Pons (tissue), 1 donor: ENCODE data around the gene NPFF.
"Not testable (repeated sequence)": the region's sequence is repeated elsewhere in the genome, so short reads cannot be mapped to it uniquely, and the experiment has no call there.

Source experiments
- DNase-seq: peaks from one replicate; pipeline ENCODE4 v3.0.0-alpha.2; 2016; ENCODE audit warnings: low spot score

NPFF gene

DNA sequence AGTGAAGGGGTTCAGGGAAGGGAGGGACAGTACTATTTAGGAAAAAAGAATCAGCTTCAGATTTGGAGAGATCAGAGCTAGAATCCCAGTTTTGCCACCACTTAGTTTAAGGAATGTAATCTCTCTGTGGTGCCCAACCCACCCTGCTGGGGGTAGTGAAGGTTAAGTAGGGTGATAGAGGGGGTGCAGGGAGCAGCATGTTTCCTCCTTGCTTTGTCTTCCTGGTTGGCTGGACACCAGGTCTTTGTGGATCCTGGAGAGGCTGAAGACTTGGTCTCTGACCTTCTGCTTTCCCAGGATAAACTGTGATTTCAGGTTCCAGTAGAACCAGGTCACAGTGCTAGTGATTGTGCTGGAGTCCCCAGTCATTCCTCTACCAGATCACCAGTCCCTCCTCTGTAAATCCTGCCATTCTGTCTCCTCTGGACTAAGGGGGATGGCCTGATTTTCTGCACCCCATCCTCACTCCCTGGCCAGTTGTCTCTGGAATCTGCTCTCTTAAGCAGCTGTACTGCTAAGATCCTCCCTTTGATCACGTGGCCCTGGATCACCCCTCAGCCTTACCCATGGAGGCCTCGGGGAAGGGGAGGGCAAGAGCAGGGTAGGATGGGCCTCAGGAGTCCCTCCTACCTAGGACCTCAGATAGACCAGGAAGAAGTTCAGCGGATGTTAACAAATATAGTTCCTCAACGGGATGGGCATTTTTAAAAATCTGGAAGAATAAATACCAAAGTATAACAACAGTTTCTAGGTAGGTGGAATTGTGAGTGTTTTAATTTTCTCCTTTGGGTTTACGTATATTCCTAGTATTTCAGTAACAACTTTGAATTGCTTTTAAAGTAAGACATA lies 11.2 kb downstream of the NPFF start:
- peak; percentile 64 for DNase-seq

GRCh38 chr12:53493610-53494391 lies 13.5 kb downstream of the NPFF start:
- no peak for DNase-seq

- DNase-seq = peak; percentile 92
Measured at GRCh38 chr12:53492830-53493609, 14.3 kb downstream of the NPFF start.

DNA sequence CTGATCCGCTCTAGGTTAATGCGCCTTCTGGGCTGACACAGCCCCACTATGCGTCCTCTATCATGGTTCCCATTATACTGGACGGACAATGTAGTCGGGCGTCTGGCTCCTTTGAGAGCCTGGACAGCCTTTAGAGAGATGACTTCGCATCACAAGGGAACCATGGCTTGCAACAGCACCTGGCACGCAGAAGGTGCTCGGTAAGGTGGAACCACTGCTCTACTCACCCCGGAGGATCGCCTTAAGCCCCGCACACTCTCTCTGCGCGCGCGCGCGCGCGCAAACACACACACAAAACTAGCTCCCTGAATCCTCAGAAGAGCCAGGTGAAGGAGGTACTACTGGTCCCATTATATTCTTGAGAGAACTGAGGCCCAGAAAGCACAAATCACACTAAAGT lies 15.1 kb downstream of the NPFF start:
- no peak for DNase-seq

DNA sequence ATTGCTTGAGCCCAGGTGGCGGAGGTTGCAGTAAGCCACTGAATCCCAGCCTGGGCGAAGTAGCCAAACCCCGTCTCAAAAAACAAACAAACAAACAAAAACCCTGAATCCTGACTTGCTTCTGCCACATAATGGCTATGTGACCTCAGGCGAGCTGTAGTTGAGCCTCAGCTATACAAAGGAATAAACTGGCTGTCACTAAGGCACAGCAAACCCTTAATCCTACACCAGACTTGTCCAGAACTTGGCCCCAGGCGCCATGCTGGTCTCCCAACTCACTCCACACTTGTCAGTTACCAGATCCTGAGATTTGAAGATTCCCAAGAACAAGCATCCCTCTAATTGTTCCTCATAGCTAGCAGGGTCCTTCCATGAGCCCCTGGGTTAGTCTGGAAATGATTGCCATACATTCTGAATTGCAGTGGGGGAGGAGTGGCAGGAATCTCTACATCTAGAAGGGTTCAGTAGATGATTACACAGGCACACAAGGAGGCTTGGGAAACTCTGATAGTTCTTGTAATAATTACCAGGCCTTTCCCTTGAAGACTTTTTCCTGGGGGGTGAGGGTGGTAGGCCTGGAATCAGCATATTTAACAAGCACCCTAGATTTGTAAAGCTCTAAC lies 17.9 kb downstream of the NPFF start:
- DNase-seq = no peak

DNA sequence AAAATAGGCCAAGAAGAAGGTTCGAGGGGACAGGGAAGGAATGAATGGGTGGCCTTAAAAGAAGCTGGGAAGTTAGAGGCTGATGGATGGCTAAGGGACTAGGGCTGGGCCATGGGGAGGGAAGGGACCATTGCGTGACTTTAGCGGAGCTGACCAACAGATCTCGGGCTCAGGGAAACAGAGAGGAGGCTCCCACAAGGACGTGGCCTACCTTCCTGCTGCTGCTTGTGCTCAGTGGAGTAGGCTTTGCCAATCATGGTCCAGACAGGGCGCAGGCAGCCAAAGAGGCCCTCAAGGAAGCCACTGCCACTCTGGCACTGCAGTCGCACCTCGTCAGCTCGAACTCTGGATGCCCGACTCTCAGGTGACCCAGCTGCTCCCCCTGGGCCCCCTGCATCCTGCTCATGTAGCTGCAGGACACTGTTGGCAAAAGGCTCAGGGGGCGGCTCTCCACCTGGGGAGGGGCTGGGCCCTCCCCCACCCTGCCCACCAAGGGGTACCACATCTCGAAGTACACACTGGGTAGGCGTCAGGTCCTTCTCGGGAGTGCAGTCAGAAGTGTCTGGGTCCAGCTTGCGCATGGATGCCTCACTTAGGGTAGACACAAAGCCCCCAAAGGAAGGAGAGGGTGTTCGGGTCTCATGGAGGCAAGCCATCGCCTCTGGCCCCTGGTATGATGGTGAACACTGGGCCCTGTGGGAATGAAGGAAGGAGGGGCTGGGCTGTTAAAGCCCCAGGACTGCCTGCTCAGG lies 20.4 kb downstream of the NPFF start:
- no peak for DNase-seq

DNA sequence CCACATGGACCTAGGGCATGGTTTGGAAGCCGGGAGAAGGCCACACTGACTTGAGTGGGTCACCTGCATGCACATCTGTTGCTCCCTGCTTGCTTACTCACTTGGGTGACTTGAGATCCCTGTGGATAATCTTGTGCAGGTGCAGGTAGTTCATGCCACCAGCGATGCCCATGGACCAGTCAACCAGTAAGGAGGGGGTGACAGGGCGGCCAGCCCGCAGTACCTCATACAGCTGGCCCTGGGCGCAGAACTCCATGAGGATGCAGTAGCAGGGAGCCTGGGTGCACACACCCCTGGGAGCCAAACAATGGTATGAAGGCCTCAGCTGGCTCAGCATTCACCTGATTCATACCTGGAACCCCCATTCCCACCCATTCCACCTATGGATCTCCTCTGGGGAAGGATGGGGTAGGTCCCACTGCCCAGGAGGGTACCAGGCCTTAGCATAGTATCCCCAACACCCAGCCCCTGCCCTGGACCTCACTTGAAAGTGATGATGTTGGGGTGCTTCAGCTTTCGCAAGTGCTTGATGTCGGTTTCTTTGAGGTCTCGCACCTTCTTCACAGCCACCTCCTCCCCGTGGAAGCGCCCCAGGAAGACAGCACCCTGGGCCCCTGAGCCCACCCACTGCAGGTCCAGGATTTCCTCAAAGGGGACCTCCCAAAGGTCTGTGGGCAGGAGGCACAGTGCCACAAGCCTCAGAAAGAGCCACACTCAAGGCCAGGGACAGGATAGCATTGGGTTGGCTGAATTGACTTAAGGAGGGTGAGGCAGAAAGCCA lies 21.1 kb downstream of the NPFF start:
- no peak for DNase-seq

DNA sequence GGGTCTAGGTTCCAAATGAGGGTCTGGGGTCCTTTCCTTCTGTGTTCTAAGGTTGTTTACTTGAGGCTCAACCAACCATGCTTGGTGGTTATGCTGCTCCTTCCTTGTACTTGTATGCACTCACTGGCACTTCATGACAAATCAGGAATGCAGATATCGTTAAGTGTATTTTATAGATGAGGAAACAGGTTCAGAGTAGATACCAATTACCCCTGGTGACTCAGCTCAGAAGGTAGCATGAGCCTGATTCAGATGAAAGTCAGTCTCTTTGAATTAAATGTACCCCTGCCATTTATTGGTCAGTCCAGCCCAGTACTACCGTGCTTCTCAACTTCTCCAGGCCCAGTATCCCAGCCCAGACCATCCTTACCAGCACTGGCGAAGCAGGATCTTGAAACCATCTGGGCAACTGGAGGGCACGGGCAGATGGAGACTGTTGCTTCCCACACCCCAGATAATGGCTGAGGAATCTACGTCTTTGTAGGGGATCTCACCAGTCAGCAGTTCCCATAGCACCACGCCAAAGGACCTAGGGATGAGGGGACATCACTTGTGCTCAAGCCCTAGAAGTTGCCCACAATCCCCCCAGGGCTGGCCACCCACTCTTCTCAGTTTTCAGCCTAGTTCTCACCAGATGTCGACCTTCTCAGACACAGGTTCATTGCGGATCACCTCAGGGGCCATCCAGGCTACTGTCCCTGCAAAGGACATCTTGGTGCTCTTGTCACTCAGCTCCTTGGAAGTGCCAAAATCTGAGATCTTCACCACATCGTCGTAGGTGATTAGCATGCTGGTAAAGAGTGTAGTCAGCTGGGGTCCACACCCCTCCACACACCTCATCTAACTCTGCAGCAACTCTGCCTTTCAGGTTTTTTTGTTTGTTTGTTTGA lies 22.4 kb downstream of the NPFF start:
- DNase-seq = no peak

DNA sequence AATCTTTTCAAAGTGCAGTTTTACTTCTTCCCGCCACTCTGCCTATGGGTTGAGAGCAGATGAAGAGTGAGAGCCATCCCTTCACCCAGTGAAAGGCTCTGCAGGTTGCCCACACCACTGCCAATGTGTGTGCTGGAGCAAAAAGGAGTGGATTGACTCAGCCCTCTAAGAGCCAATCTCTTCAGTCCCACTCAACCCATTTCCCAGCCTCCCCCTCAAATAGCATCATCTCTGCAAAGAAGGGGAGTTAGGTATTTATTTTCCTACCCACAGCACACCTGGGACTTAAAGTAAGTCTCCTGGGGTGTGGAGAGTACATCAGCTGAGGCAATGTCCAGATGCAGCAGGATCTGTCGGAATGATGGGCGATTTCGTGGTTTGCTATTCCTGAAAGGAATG lies 23.3 kb downstream of the NPFF start:
- DNase-seq = no peak

DNA sequence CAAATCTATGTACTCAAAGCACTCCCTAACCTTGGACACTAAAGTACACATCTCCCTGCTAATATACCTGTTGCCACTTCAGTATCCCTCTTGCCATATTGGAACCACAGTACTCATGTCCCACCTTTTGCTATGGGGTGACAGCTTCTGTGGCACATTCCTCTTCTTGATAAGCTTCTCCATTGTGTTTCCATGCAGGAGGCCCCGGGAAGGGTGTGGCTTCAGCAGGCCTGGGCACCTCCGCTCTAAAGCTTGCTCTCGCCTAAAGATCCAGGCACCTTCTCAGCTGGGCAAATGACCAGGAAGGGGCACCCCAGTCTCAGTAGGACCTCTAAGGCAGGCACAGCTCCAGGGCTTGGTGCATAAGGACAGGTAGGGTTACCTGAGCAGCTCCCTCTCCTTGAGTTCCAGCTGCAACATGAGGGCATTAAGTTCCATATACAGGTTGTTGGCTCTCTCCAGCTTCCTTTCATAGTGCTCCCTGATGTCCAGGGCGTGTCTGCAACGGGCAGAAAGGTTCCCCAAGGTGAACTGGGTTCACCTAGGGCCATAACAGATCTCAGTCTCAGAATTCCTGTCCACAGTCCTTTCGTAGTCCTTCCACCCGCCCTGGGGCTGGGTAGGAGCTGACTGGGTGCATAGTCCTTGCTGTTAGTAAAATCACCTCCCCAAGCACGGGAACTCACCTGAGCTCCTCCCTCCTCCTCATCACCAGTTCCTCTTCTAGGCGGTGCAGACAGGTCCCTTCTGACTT lies 23.9 kb downstream of the NPFF start:
- no peak for DNase-seq

DNA sequence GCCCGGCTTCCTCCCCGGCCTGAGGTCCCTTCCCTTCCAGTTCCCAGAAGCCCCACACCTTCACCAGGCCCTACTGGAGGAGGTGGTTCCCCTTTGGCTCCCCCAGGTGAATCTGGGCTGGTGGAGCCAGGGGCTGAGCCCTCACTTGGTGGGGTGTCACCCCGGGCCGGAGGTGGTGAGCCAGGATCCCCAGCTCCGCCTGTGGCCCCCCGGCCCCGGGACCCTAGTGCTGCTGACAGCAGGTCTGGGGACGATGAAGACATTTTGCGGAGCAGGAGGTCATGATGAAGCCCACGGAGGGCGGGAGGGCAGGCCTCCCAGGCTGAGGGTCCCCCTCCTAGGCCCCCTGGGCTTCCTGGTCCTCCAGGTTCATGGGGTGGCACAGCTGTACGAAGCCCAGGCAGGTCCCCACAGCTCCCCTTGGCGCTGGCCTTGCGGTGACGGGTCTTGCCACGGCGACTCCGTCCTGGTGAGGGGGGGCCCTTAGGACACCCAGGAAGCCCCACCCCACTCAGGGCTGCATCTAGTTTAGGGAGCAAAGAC lies 24.6 kb downstream of the NPFF start:
- DNase-seq = no peak

DNA sequence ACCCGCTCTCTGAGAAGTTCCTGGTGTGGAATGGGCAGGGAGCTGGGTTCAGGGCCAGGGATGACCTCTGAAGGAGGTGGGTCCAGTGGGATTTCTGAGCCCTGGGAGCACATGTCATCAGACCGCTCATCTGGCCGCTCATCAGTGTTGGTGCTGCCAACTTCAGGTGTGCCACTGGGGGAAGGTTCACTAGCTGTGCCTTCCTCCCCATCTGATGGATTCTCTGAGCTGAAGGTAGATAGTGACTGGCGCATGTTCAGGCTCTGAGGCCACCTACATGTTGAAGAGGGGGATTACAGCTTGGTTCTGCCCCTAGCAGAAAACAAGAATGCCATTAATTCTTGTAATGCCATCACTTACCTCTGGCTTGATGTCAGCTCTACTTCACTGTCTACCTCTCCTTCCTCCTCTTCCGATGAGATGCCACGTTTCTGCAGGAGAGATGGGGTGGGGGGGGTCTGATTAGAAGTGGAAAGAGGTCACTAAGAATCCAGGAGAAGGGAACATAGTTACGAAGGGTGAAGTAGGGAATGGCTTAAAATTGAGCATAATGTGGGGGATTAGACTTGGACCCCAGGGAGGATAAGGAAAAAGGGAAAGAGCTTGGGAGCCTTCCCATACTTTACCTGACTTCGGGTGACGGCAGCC lies 25.2 kb downstream of the NPFF start:
- no peak for DNase-seq

- not testable (repeated sequence) for DNase-seq
Measured at GRCh38 chr12:53481458-53481857, 25.8 kb downstream of the NPFF start.

- DNase-seq = no peak
Measured at GRCh38 chr12:53480491-53481442, 26.5 kb downstream of the NPFF start.

- DNase-seq = no peak
Measured at GRCh38 chr12:53479331-53479730, 28.0 kb downstream of the NPFF start.

- DNase-seq = no peak
Measured at GRCh38 chr12:53478865-53479264, 28.4 kb downstream of the NPFF start.

DNA sequence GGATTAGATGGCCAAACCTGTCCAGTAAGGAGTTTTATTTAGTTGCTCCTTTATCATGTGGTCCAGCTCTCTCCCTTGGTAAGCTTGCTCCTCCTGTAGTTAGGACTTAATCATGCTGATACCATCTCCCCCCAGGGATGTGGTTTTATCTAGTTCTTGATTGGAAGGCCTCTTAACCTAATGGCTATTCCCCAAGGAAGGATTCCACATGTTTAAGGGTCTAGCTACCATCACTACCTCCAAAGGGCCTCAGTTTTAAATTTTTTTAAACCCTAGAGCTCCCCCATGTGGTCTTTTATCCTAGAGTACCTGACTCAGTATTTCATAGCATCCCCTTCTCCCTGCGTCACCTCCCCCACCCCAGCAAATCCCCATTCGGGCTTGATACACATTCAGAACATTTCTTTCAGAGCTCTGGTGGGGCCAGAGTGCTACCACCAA lies 30.5 kb downstream of the NPFF start:
- DNase-seq = no peak
